ENCODE data around the gene IL17RB.

DNA sequence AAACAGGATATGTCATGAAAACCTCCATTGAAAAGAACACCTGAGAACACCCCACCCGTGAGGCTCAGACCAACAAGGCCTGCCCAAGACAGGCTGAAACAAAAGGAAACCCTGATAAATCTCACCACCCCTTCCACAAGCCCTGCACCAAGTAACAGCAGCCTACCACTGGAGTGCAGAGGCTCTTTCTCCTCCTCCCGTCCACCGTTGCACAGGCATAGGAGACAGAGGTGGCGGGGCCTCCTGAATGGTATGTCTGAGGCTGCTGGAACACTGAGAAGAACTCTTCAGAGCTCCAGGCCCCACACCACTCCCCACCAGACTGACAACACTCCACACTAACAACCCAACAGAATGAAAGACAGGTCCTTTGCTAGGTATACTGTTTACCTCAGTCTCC, 21.6 kb upstream of the IL17RB start:
- TF ChIP-seq EZH2 (IDR thresholded peaks at IDR 0.05; ENCODE audit: insufficient read depth, poor library complexity, severe bottlenecking) (no peak), EZH2phosphoT487 (IDR thresholded peaks at IDR 0.05; ENCODE audit: insufficient read depth, low read depth) (no peak)

Measured in GM23248 (cell line).